Measurements from ENCODE around the gene KLK7.
"Not testable (repeated sequence)": the region's sequence is repeated elsewhere in the genome, so short reads cannot be mapped to it uniquely, and the experiment has no call there.

Gene KLK7

GRCh38 chr19:50974702-50975556 is 8.8 kb downstream of the KLK7 start:
- TF ChIP-seq CTCF (IDR thresholded peaks at IDR 0.05; ENCODE audit: borderline replicate concordance, control extremely low read depth, extremely low read depth, insufficient read depth, missing control alignments) = no peak
- in situ Hi-C loops (cut with MboI; ENCODE audit: low sequenced_read_pairs, unreplicated experiment) = no loop called here
- DNase-seq (ENCODE audit: low spot score) = no peak

GRCh38 chr19:50972795-50973376 is 10.8 kb downstream of the KLK7 start:
- in situ Hi-C loops (cut with MboI; ENCODE audit: low sequenced_read_pairs, unreplicated experiment) = no loop called here
- no peak for DNase-seq (ENCODE audit: low spot score)
- no peak for TF ChIP-seq CTCF (IDR thresholded peaks at IDR 0.05; ENCODE audit: borderline replicate concordance, control extremely low read depth, extremely low read depth, insufficient read depth, missing control alignments)

- in situ Hi-C loops (cut with MboI; ENCODE audit: low sequenced_read_pairs, unreplicated experiment); DNase-seq (ENCODE audit: low spot score): not testable (repeated sequence)
Measured at GRCh38 chr19:50969810-50970209, 13.9 kb downstream of the KLK7 start.

- no peak for DNase-seq (ENCODE audit: low spot score)
Measured at GRCh38 chr19:50969413-50969760, 14.3 kb downstream of the KLK7 start, which contains the start of gene KLK6. TSS of gene KLK6 (minus strand) at chr19:50969591. CDS start at chr19:50968104, 1,487 bp downstream.

GRCh38 chr19:50968716-50969412 is 14.9 kb downstream of the KLK7 start:
- in situ Hi-C loops (cut with MboI; ENCODE audit: low sequenced_read_pairs, unreplicated experiment) = no loop called here
- no peak for TF ChIP-seq CTCF (IDR thresholded peaks at IDR 0.05; ENCODE audit: borderline replicate concordance, control extremely low read depth, extremely low read depth, insufficient read depth, missing control alignments)
- DNase-seq (ENCODE audit: low spot score) = no peak

More at GRCh38 chr19:50969413-50969760, 14.3 kb downstream of the KLK7 start, which contains the start of gene KLK6:
- in situ Hi-C loops (cut with MboI; ENCODE audit: low sequenced_read_pairs, unreplicated experiment) = no loop called here
- TF ChIP-seq CTCF (IDR thresholded peaks at IDR 0.05; ENCODE audit: borderline replicate concordance, control extremely low read depth, extremely low read depth, insufficient read depth, missing control alignments) = no peak

GRCh38 chr19:50967929-50968715 is 15.6 kb downstream of the KLK7 start:
- no peak for TF ChIP-seq CTCF (IDR thresholded peaks at IDR 0.05; ENCODE audit: borderline replicate concordance, control extremely low read depth, extremely low read depth, insufficient read depth, missing control alignments)
- DNase-seq (ENCODE audit: low spot score) = no peak
- in situ Hi-C loops (cut with MboI; ENCODE audit: low sequenced_read_pairs, unreplicated experiment) = no loop called here

All from GM13976 (cell line).